Measurements from ENCODE around the gene HSBP1L1. TPM values are rescaled to one million over a fixed set of nuclear protein-coding genes. Genes with fewer than 3 reads are reported as not detected.

Gene HSBP1L1
- total RNA-seq, 1 donor: 2.5 TPM

DNA sequence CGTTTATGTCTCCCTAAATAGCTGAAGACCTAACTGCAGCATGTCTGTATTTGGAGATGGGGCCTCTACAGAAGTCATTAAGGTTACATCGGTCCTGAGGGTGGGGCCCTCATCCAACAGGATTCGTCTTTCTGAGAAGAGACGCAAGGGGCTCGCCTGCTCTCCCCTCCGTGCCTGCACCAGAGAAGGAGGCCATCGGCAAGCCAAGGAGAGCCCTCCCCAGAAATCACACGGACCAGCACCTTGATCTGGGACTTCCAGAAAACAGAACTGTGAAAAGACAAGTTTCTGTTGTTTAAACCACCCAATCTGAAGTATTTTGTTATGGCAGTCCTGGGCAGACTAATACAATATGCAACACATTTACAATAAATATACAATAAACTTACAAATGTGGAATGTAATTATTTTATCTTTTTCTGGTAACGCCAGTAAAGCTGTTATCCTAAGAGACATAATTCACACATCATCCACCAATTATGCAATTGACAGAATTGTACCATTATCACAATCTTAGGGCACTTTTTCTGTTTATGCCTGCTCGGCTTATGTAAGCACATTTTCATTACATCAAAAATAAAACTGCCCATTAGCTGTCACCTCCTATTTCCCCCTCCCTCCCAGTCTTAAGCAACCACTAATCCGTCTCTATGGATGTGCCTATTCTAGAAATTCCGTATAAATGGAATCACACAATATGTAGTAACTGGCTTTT, 6.1 kb downstream of the HSBP1L1 start:
- TF ChIP-seq, protein P1, sequence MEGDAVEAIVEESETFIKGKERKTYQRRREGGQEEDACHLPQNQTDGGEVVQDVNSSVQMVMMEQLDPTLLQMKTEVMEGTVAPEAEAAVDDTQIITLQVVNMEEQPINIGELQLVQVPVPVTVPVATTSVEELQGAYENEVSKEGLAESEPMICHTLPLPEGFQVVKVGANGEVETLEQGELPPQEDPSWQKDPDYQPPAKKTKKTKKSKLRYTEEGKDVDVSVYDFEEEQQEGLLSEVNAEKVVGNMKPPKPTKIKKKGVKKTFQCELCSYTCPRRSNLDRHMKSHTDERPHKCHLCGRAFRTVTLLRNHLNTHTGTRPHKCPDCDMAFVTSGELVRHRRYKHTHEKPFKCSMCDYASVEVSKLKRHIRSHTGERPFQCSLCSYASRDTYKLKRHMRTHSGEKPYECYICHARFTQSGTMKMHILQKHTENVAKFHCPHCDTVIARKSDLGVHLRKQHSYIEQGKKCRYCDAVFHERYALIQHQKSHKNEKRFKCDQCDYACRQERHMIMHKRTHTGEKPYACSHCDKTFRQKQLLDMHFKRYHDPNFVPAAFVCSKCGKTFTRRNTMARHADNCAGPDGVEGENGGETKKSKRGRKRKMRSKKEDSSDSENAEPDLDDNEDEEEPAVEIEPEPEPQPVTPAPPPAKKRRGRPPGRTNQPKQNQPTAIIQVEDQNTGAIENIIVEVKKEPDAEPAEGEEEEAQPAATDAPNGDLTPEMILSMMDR (IDR thresholded peaks at IDR 0.05; ENCODE audit: insufficient read depth, low read length): no peak
- no peak for DNase-seq (ENCODE audit: low read depth)
- H3K4me3 ChIP-seq (ENCODE audit: low read depth, low read length): no peak overlapping the region

DNA sequence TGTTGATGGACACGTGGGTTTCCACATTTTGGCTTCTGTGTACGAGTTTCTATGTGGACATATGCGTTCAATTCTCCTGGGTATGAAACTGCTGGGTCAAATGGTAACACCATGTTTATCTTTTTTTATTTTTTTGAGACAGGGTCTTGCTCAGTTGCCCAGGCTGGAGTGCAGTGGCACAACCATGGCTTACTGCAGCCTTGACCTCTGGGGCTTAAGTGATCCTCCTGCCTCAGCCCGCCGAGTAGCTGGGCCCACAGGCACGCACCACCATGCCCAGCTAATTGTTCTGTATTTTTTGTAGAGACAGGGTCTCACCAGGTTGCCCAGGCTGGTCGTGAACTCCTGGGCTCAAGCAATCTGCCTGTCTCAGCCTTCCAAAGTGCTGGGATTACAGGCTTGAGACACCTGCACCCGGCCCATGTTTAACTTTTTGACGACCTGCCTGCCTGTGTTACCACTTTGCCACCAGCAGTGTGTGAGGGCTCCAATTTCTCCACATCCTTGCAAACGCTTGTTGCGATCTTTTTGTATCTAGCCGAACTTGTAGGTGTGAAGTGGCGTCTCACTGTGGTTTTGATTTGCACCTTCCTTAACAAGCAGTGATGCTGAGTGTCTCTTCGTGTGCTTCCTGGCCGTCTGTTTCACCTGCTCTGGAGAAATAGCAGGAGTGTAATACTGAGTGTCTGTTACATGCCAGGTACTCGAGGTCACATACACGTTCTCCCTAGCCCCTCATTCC, 6.9 kb downstream of the HSBP1L1 start:
- TF ChIP-seq, protein P1 (IDR thresholded peaks at IDR 0.05; ENCODE audit: insufficient read depth, low read length): no peak
- DNase-seq (ENCODE audit: low read depth): no peak
- no peak overlapping the region for H3K4me3 ChIP-seq (ENCODE audit: low read depth, low read length)

GRCh38 chr18:79971986-79972385, 7.5 kb downstream of the HSBP1L1 start:
- TF ChIP-seq, protein P1 (IDR thresholded peaks at IDR 0.05; ENCODE audit: insufficient read depth, low read length): no peak
- no peak for DNase-seq (ENCODE audit: low read depth)
- H3K4me3 ChIP-seq (ENCODE audit: low read depth, low read length): no peak overlapping the region

DNA sequence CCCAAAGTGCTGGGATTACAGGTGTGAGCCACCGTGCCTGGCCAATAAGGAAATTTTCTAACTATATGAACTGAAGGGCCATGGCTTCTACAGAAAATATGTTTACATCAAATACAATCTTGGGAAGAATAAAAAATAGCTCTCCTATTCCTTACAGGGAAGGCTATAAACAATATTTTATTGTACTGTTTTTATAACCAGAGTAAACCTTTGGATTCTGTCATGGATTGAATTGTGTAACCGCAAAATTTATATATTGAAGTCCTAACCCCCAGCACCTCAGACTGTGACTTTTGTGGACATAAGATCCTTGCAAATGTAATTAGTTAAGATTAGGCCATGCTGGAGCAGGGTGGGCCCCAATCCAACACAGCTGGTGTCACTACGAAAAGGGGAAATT, 8.3 kb downstream of the HSBP1L1 start:
- TF ChIP-seq, protein P1 (IDR thresholded peaks at IDR 0.05; ENCODE audit: insufficient read depth, low read length): no peak
- DNase-seq (ENCODE audit: low read depth): no peak
- no peak overlapping the region for H3K4me3 ChIP-seq (ENCODE audit: low read depth, low read length)

DNA sequence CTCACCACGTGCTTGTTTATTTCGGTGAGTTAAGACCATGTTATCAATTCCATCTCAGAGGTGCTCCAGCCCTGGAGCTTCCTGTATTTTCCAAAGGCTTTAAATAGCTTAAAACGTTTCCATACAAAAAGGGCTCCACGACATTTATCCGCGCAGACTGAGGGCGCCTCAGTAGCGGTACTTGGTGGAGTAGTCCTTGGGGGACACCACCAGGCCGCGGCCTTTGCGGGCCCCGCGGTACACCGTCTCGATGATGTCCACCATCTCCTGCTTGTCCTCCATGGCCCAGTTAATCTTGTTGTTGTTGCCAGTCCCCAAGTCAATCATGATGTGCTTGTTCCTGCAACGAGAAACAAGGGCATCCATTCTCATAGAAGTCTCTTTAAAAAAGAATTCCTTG, 9.1 kb downstream of the HSBP1L1 start:
- DNase-seq (ENCODE audit: low read depth): no peak

DNA sequence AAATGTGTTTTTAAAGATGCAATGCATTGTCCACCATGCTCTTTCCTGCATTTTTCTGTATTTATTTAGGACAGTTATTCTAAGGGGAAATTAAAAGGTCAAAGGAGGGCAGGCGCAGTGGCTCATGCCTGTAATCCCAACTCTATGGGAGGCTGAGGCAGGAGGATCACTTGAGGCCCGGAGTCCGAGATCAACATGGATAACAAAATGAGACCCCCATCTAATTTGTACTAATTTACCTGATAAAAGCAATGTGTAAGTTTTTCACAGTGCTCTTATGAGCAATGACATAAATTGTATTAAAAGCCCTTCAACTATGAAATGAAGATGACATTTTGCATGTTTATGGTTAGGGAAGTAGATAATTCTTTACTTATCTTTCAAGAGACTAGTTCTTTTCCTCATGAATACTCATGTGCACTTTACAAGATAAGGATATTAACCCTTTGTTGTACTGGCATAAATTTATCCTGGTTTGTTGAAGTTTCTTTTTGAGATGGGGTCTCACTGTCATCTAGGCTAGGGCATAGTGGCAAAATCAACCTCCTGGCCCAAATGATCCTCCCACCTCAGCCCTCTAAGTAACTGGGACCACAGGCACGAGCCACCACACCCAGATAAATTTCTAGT, 9.7 kb downstream of the HSBP1L1 start:
- TF ChIP-seq, protein P1 (IDR thresholded peaks at IDR 0.05; ENCODE audit: insufficient read depth, low read length): no peak
- H3K4me3 ChIP-seq (ENCODE audit: low read depth, low read length): no peak overlapping the region
- DNase-seq (ENCODE audit: low read depth): no peak

More for the DNA sequence above, 9.1 kb downstream of the HSBP1L1 start:
- TF ChIP-seq, protein P1 (IDR thresholded peaks at IDR 0.05; ENCODE audit: insufficient read depth, low read length): no peak
- H3K4me3 ChIP-seq (ENCODE audit: low read depth, low read length): no peak overlapping the region
